HAP-1 (cell line): ENCODE results near the gene GABRD.
"Not testable (repeated sequence)": the region's sequence is repeated elsewhere in the genome, so short reads cannot be mapped to it uniquely, and the experiment has no call there.

Experiments
- DNase-seq, 2 experiments: peaks; one replicate each; pipeline ENCODE4 v3.0.0-alpha.2; 2016 to 2020; ENCODE audit warnings: low spot score in 2 of 2
- H3K27me3 ChIP-seq: fragments of 250-450 bp; sonication (Bioruptor Pico); 2 replicates; pipeline ENCODE4 v1.5.1; 2020; ENCODE audit warnings: low read depth, mild to moderate bottlenecking, moderate library complexity
- H3K36me3 ChIP-seq: fragments of 250-450 bp; sonication (Bioruptor Pico); replicated peaks from 2 replicates; pipeline ENCODE4 v1.5.1; 2020; ENCODE audit warnings: mild to moderate bottlenecking
- H3K4me1 ChIP-seq: fragments of 250-450 bp; sonication (Bioruptor Pico); 2 replicates; pipeline ENCODE4 v1.5.1; 2020; ENCODE audit warnings: mild to moderate bottlenecking
- H3K4me3 ChIP-seq: fragments of 250-450 bp; sonication (Bioruptor Pico); 2 replicates; pipeline ENCODE4 v1.5.1; 2020; ENCODE audit warnings: mild to moderate bottlenecking, moderate library complexity
- H3K9me3 ChIP-seq: fragments of 250-450 bp; sonication (Bioruptor Pico); 2 replicates; pipeline ENCODE4 v1.5.1; 2020; ENCODE audit warnings: mild to moderate bottlenecking, moderate library complexity
- in situ Hi-C: fragments of 300-500 bp; cut with MboI; formaldehyde crosslinking; loops from 3 replicates; pipeline ENCODE4 v1.14.3; 2020; ENCODE audit warnings: low sequenced_read_pairs, inconsistent platforms, mixed read lengths

The GABRD gene

GRCh38 chr1:1980467-1981141, 38.5 kb upstream of the GABRD start:
- H3K9me3 ChIP-seq = no peaks in the 10 kb centered on the region
- in situ Hi-C loops = no loop called here
- no peak for DNase-seq
- no peaks in the 10 kb centered on the region for H3K4me1 ChIP-seq
- no peaks in the 10 kb centered on the region for H3K36me3 ChIP-seq
- no peaks in the 10 kb centered on the region for H3K27me3 ChIP-seq
- no peak overlapping the region for H3K4me3 ChIP-seq

DNA sequence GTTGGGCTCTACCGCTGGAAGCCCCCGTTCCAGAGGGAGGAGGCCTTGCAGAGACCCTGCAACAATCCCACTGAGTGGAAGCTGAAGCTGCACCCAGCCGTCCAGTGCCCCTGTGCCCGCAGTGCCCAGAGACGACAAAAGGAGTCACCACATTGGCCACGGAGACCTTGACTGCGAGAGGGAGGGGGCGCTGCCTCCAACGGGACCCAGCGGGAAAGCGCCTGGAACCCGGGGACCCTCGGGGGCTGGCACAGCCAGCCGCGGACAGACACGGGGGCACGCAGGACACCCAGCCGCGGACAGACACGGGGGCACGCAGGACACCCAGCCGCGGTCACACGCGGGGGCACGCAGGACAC, 38.0 kb upstream of the GABRD start:
- no peak overlapping the region for H3K4me3 ChIP-seq
- H3K4me1 ChIP-seq = no peaks in the 10 kb centered on the region
- H3K9me3 ChIP-seq = no peaks in the 10 kb centered on the region
- H3K36me3 ChIP-seq = no peaks in the 10 kb centered on the region
- in situ Hi-C loops = no loop called here
- no peak for DNase-seq
- H3K27me3 ChIP-seq = no peaks in the 10 kb centered on the region

DNA sequence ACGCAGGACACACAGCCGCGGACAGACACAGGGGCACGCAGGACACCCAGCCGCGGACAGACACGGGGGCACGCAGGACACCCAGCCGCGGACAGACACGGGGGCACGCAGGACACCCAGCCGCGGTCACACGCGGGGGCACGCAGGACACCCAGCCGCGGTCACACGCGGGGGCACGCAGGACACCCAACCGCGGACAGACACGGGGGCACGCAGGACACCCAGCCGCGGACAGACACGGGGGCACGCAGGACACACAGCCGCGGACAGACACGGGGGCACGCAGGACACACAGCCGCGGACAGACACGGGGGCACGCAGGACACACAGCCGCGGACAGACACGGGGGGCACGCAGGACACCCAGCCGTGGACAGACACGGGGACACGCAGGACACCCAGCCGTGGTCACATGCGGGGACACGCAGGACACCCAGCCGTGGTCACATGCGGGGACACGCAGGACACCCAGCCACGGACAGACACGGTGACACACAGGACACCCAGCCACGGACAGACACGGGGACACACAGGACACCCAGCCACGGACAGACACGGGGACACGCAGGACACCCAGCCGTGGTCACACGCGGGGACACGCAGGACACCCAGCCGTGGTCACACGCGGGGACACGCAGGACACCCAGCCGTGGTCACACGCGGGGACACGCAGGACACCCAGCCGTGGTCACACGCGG, 37.4 kb upstream of the GABRD start:
- H3K4me1 ChIP-seq, H3K4me3 ChIP-seq, H3K36me3 ChIP-seq, in situ Hi-C loops, H3K9me3 ChIP-seq, H3K27me3 ChIP-seq, DNase-seq: not testable (repeated sequence)

- no peaks in the 10 kb centered on the region for H3K9me3 ChIP-seq
- no peaks in the 10 kb centered on the region for H3K27me3 ChIP-seq
- no peaks in the 10 kb centered on the region for H3K36me3 ChIP-seq
- no peak for DNase-seq
- in situ Hi-C loops = no loop called here
- H3K4me3 ChIP-seq = no peak overlapping the region
- no peaks in the 10 kb centered on the region for H3K4me1 ChIP-seq
Measured at GRCh38 chr1:1982379-1983232, 36.5 kb upstream of the GABRD start.

GRCh38 chr1:1984560-1985070, 34.5 kb upstream of the GABRD start:
- H3K4me3 ChIP-seq = no peak overlapping the region
- H3K27me3 ChIP-seq = no peaks in the 10 kb centered on the region
- in situ Hi-C loops = no loop called here
- H3K4me1 ChIP-seq = no peaks in the 10 kb centered on the region
- no peak for DNase-seq
- H3K36me3 ChIP-seq = no peaks in the 10 kb centered on the region
- H3K9me3 ChIP-seq = no peaks in the 10 kb centered on the region

GRCh38 chr1:1985375-1986050, 33.6 kb upstream of the GABRD start:
- Histone ChIP-seq H3K36me3 (no peaks in the 10 kb centered on the region), H3K4me3 (no peak overlapping the region), H3K4me1 (no peaks in the 10 kb centered on the region; the same call in 1 of the 2 replicates), H3K27me3 (no peaks in the 10 kb centered on the region), H3K9me3 (no peaks in the 10 kb centered on the region)
- in situ Hi-C loops = no loop called here
- no peak for DNase-seq

DNA sequence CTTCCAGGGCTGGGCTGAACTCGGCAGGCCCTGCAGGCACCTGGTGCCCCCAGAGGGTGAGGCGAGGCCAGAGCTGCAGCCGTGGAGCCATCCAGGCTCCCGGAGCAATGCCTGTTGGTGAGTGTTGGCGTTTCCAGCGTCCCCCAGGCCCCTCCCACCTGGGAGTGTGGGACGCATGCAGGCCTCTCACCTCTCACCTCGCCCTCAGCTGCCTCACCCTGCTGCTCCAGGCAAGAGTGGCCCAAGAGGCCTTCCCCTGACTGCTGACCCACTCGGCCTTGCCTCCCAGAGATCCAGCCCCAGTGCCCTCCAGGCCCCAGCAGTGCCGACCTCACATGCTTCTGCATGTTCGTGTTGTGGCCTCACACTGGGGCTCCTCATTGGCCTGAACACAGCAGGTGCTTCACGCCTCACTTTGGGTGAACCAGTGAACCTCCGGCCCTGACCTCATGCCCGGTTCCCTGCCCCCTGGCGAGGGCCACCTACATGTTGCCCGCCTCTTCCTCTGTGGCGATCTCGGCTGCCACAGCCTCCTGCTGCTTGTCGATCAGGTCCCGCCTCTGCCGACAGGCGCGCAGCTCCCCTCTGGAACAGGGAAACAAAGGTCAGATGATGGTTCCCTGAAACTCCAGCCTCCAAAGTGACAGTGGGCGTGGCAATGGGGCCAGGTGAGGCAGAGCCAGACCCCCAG, 32.5 kb upstream of the GABRD start:
- Histone ChIP-seq H3K9me3 (no peaks in the 10 kb centered on the region), H3K4me3 (no peak overlapping the region), H3K36me3 (no peaks in the 10 kb centered on the region), H3K27me3 (no peaks in the 10 kb centered on the region), H3K4me1 (no peaks in the 10 kb centered on the region; the same call in 1 of the 2 replicates)
- no peak for DNase-seq
- in situ Hi-C loops = no loop called here

DNA sequence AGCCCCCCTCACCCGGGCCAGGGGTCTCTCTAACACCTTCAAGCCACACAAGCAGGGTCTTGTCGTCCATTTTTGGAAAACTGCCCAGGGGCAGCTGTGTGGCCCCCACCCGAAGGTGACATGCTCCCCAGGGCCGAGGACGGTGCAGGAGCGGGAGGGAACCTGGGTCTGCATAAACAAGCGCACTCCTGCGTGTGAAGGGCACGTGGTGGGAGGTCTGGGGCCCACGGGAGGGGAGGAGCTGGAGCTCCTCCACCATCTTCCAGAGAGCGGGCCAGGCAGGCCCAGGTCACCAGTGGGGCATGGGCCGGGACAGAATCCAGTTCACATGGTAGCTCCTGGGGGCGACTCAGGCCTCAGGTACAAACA, 32.0 kb upstream of the GABRD start:
- in situ Hi-C loops = no loop called here

GRCh38 chr1:1988061-1988945, 30.8 kb upstream of the GABRD start:
- Histone ChIP-seq H3K4me3 (no peak overlapping the region), H3K9me3 (no peaks in the 10 kb centered on the region), H3K27me3 (no peaks in the 10 kb centered on the region), H3K4me1 (no peaks in the 10 kb centered on the region; the same call in 1 of the 2 replicates), H3K36me3 (no peaks in the 10 kb centered on the region)
- in situ Hi-C loops = no loop called here
- no peak for DNase-seq

More for the DNA sequence above, 32.0 kb upstream of the GABRD start:
- no peaks in the 10 kb centered on the region for H3K36me3 ChIP-seq
- H3K4me1 ChIP-seq = no peaks in the 10 kb centered on the region; the same call in 1 of the 2 replicates
- no peak for DNase-seq
- no peaks in the 10 kb centered on the region for H3K27me3 ChIP-seq
- H3K9me3 ChIP-seq = no peaks in the 10 kb centered on the region
- no peak overlapping the region for H3K4me3 ChIP-seq

DNA sequence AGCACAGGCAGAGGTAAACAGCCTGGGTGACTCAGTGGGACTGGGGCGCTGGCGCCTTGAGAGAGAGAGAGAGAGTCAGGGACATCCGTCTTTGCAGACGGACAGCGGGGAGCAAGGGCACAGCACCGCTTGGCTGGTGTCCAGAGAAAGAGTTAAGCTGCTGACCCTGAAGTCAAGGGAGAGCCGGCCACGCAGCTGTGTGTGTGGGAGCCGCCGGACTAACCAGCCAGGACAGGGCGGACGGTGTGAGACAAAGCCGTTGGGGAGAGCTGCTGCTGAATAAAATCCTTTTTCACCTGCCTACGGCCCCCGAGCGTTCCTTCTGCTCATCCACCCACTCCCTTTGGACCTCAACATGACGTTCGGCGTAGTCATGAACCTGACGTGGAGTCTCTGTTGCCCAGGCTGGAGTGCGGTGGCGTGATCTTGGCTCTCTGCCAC, 30.0 kb upstream of the GABRD start:
- H3K4me1 ChIP-seq = no peaks in the 10 kb centered on the region; the same call in 1 of the 2 replicates
- no peaks in the 10 kb centered on the region for H3K9me3 ChIP-seq
- in situ Hi-C loops = no loop called here
- no peaks in the 10 kb centered on the region for H3K36me3 ChIP-seq
- H3K4me3 ChIP-seq = no peak overlapping the region
- H3K27me3 ChIP-seq = no peaks in the 10 kb centered on the region
- DNase-seq = no peak

GRCh38 chr1:1989789-1990188, 29.4 kb upstream of the GABRD start:
- DNase-seq = no peak
- Histone ChIP-seq H3K4me3 (no peak overlapping the region), H3K9me3 (no peaks in the 10 kb centered on the region), H3K36me3 (no peaks in the 10 kb centered on the region), H3K27me3 (no peaks in the 10 kb centered on the region), H3K4me1 (peaks cover 5% of the 10 kb centered on the region; the same call in 1 of the 2 replicates)
- in situ Hi-C loops = no loop called here

GRCh38 chr1:1990222-1990621, 28.9 kb upstream of the GABRD start:
- Histone ChIP-seq H3K4me1 (peaks cover 5% of the 10 kb centered on the region; the same call in 1 of the 2 replicates), H3K27me3 (no peaks in the 10 kb centered on the region), H3K9me3 (no peaks in the 10 kb centered on the region), H3K36me3 (no peaks in the 10 kb centered on the region), H3K4me3 (no peak overlapping the region)
- in situ Hi-C loops = no loop called here
- DNase-seq = no peak
